T-helper 2 cell treated with Interferon-gamma antibody and Interleukin-4, amounts not matched to agents 100 ng/mL and 5 ng/mL, for 36 hours (primary cell): ENCODE results near the gene PBOV1. TPM values are rescaled to one million over a fixed set of nuclear protein-coding genes. Genes with fewer than 3 reads are reported as not detected.

Experiments used
- intact Hi-C: fragments of 100-400 bp; cut with micrococcal nuclease; formaldehyde crosslinking; loops from one replicate; pipeline ENCODE4 v1.15.1; 2023
- total RNA-seq: library from RNA; stranded (reverse); gene quantifications from 2 replicates; pipeline ENCODE4 v1.2.3, GENCODE V29; 2022

The PBOV1 gene
- not detected in 2 replicates for total RNA-seq

DNA sequence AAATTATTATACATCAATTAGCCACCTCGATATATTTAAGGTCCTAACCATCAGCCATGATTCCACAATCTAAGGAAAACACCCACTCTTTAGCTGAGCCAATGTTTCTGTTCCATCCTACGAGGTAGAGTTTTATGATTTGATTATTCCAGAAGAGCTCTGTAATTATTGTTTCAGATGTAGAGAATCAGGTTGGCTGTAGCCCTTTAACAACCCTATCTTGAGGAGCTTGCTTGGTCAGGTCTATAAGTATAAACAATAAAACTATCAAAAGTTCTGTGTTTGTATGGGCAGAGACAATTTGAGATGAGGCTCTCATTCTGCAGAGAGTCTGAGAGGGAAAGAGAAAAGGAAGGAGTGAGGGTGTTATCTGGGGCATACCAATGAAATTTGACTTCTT is at the start of gene PBOV1:
Gene PBOV1, minus strand, starts transcription at position 43 of the 400 bp plus-strand sequence. CDS start 96 bp downstream, outside the sequence.
- intact Hi-C loops = no loop called here

DNA sequence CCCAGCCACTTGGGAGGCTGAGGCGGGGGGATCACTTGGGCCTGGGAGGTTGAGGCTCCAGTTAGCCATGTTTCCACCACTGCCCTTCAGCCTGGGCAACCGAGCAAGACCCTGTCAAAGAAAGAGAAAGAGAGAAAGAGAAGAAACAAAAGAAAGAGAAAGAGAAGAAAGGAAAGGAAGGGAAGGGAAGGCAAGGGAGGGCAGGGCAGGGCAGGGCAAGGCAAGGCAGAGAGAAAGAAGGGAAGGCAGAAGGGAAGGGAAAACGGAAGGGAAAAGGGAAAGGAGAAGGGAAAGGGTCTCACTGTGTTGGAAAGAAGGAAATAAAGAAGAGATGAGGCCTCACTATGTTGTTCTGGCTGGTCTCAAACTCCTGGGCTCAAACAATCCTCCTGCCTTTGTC is 47.8 kb upstream of the PBOV1 start:
- intact Hi-C loops = no loop called here

DNA sequence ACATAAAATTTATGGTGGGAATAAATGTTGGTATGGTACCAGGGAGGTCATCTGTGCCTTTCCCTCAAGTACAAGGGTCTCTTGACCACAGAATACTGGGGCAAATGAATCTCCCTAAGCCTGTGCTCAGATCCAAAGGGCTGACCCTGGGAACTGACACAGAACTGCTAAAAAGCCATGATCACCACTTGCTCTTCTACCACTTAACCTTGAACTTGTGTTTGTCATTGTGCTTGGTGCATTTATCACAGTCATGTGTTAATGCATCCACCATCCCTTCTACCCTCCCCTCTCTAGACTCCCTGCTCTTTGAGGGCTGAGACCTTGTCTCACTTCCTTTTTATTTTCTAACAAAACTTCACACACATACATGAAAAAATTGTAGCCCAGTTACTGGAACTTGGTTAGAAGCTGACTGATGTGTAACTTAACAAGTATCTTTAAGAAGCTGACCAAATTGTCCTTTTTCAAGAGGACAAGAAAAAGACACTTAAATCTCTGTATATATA is 46.1 kb upstream of the PBOV1 start:
- intact Hi-C loops = no loop called here

DNA sequence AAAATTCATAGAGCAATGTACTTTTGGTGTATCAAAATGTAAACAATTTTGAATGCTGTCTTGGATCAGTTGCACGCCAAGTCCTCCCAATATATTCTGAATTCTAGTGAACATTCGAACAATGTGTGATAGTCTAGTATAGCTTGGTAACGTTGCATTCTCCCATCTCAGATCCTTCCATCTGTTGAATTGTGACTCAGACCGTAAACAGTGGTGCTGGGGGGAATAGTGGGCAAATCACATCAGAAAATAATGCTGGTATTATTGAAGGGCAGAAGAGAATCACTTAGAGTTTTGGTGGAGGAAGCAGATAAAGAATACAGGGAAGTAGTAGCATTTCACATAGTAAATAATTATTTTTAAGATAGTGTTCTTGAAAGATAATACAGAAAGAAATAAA is 45.7 kb upstream of the PBOV1 start:
- intact Hi-C loops = no loop called here

DNA sequence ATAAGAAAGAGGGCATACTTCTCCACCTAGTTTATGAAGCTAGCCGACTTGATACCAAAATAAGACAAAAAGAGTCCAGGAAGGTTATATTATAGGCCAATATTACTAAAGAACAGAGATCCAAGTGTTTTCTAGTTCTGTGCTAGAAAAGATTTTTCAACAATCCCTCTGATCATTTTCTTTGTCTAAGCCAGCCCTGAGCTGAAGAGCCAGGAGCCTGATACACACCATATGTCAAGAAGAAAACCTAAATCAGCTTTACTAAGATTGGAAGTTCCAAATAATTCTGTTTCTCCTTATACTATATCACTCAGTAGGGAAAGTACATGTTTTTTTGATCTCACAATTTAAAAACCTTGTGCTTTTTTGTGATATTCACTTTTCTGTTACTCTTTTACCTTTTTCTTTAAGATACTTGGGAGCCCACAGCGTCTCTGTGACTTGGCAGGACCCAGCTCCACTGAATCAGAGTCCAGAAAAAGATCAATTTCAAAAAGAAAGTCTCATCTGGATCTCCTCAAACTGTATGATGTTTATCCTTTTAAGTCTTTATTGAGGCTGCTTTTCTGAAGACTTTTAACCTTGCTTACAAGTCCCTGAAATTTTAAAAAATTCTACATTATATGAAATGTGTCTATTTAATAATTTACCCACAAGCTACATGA is 43.0 kb upstream of the PBOV1 start:
- intact Hi-C loops = no loop called here

DNA sequence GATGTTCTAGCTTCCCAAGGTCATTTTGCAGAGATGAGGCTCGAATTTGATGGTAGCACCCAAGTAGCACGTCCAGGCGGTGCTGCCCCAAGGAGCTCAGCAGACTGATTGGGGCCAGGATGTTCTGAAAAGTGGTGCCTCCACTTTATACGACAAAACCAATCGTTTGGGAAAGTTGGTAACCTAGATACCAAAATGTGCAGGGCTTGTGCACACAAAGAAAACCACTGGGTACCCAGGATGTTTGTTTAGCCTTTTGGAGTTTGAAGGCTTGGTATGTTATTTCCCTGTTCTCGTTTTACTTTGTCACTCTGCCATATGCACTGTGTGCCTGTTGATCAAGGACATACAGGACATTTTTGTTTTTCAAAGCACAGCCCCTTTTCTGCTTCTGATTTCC is 40.7 kb upstream of the PBOV1 start:
- intact Hi-C loops = no loop called here

DNA sequence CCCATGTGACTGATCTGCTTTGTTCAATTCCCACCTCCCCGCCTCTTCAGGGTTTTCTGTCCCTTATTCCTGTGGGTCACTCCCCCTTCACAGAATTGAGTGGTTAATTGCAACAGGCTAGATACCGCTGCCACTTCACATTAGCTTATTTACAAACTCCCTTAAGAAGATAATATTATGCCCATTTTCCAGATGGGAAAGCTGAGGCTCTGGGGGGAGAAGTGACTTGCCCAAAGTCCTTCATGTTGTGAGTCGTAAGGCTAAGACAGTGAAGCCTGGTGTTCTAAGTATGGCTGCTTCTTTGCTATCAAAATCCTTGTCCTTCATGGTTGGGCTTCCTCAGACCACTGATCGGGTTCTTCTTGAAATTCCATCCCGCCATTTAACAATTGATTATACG is 39.9 kb upstream of the PBOV1 start:
- intact Hi-C loops = no loop called here

DNA sequence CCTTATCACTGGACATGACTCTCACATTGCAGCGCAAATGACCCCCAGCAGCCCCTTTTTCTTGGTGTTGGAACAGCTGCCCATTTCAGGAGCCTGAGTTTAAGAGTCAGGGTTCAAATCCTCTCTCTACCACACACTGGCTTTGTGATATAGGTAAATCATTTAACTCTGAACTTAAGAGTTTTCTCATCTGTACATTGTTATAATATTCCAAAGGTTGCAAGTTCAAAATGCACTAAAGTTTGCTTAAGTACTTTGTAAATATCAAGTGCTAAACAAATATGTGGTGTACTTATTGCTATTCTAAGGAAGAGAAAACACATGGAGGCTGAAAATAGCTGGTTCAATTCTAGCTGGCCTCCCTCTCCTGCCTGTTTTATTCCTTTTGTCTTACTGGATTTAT is 39.3 kb upstream of the PBOV1 start:
- intact Hi-C loops = no loop called here

DNA sequence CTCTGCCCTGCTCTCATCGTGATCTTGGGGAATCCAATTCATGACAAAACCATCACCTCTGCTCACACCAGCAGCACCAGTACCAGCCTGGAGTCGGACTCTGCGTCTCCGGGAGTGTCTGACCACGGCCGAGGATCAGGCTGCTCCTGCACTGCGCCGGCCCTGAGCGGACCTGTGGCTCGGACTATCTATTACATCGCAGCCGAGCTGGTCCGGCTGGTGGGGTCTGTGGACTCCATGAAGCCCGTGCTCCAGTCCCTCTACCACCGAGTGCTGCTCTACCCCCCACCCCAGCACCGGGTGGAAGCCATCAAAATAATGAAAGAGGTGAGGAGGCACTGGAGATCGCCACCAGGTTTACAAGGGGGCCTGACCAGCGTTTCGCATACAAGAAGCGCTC is 37.2 kb upstream of the PBOV1 start:
- intact Hi-C loops = no loop called here

DNA sequence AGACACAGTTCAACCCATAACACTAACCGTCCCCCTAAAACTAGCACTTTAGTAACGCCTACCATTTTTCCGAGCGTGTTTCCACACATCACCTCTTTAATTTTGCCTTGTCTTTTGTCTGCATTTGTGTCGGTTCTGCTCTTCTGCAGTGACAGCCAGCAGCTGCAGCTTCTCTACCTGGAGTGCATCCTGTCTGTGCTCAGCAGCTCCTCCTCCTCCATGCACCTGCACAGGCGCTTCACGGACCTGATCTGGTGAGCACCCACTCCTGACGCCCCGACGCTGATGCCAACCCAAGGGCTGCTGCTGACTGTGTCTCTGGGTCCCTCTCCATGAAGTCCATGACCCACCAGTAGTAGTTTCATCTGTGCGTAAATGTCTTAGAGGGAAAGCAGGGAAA is 35.4 kb upstream of the PBOV1 start:
- intact Hi-C loops = no loop called here

DNA sequence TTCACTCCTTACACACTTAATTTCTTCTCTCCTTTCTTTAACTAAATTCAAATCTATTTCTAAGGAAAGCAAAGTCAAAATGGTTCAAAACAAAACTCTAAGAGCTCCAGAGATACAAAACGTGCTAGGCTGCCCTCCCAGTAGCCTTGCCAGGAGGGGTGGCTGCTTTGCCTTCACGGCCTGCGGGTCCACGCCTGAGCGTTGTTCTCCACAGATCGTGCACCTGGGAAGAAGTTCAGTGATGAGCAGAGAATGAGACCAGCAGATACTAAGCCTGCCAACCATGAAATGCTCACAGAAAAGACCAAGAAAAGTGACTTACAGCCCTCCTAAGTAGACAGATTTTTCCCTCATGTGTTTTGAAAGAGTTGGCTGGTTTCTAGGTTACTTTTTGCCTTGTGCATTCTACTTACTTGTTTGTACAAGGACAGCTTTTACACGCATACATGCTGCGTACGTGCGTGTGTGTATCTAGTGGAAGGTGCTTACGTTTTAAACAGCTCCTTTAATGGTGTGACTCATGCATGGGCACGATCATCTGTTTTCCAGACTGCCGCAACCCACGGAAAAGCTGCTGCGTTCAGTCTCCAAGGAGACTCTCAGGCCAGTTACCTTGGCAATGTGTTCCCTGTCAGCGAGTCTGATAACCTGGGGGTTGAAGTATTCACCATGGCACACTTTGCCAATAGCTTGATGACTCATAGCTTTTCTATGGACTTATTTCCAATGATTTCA is 32.4 kb upstream of the PBOV1 start:
- intact Hi-C loops = no loop called here

DNA sequence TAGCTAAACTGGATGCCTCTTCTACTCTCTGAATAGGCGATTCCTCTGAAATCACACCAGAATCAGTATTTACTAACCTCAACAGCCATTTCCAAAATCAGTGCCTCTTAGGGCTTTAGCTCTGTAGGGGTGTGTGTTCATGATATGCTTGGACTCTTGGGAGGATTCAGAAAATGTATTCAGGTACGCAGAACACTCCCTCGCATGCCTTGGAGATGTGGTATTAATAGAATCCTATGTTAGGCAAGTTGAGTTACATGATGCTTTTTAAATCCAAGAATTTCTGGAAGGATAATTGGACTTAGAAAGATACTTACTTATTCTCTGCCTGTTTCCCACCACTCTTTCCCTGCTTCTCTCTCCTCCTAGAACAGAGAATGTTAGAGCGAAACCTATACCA is 31.8 kb upstream of the PBOV1 start:
- intact Hi-C loops = no loop called here

DNA sequence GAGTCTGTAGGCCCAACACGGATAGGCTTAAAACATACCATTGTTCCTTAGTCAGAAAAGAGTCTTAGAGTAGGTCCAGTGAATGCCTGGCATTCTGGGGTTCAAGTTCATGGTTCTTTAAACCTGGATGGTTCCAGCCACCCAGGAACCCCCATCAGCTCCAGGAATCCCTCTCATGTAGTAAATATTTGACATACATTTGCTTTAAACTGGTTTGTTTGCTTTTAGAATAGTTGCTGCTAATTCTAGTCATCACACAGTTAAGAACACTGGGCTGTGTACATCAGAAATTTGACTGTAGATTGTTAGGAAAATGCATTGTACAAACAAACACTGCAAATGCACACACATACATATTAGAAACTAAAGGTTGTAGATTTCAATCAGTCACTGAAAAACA is 30.6 kb upstream of the PBOV1 start:
- intact Hi-C loops = no loop called here

DNA sequence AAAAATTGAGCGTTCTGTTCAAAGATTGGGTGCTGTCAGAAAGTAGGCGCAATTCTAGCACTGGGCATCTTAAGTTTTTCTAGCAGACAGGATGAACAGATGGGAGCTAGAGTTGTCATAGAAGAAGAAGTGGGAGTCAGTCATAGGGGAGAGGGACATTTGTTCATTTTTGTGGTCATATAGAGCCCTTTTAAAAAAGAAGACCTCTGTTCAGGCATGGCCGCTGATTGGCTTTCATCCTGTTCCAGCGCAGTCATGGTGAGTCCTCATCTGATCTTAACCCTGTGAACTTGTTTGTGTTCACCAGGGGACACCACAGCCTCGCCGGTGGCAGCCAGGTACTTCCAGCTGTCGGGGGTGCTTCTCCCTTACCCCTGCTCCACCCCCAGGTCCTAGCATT is 29.7 kb upstream of the PBOV1 start:
- intact Hi-C loops = no loop called here

DNA sequence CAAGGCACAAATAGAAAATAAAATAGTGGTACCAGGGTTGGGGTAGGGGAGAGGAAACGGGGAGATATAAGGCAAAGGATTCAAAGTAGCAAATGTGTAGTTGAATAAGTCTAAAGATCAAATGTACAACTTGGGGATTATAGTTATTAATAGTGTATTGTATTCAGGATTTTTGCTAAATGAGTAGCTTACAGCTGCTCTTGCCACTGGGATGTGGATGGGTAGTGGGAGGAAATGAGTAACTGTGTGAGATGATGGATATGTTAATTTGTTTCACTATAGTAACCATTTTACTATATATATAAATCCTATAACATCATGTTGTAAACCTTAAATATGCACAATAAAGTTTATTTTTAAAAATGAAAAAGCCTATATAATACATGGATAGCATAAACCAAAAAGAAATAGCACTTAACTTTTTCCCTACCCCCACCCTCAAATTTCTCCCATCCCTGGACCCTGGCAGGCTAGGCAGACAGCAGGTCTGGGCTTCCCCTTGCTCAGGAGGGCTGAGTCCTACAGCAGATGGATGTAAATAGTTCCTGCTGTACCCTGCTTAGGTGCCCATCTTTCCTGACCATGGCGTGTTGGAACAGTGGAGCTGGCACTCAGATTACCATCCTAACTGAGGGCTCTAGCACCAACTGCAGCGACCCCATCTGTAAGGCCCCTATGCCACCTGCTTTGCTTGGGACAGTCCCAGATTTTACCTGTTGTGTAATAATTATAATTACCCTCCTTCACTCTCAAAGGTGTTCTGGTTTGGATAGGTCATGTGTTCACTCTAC is 28.6 kb upstream of the PBOV1 start:
- intact Hi-C loops = no loop called here

DNA sequence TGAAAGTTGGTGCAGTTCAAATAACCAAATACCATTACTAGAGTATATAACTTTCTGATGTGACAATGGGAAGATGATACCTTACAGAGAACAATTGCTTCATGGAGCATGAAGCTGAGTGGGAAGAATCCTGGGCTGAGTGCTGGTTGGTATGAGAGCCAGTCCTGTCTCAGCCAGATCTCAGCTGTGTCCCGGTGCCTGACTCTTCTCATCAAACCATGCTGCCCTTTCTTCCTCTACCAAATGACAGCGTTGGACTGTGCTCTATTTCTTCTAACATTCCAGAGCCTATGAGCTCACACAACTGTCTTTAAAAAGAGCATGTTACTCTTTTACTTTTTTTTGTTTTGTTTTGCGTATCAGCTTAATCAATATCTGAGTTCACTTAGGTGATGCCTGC is 27.5 kb upstream of the PBOV1 start:
- intact Hi-C loops = no loop called here

DNA sequence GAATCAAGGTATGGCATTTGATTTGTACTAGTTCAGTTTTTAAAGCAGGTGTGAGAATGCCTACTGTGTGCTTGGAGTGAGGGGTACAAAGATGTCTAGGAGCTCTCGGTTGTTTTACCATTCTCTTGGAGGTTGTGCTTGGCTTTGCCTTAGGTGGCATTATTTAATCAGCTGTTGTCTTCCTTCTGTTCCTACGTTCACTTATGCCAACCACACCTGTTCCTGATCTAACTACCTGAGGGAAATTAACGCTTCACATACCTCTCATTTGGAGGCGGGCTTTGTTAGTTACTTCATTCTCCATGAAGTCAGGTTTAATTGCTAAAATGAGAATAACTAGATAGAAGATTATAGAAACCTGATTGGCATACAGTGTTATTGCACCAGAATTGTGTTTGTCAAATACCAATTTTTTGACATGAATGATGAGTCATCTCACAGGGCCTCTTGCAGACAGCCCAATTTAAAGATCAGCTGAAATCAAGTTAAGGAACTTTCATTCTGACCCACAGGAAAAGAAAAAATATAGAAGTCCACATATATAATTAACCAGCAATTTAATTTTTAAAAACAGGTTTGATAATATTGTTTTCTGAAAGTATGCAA is 24.8 kb upstream of the PBOV1 start:
- intact Hi-C loops = no loop called here

DNA sequence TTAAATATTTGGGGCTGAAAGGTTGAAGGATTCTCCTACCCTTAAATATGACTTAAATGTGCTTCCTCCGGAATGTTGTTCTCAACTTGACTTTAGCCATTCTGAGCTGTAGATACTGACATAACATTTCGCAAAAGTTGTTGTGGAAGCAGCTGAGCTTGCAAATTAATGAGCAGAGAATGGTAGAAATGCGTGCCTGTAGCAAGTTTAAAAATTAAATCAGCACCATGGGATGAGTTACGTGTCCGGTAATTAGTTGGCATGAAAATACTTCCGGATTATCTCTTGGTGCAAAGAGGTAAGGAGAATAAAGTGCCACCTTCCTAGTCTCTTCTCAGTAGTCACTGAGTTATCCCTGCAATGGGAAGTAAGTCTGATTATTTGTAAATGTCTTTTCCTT is 23.6 kb upstream of the PBOV1 start:
- intact Hi-C loops = no loop called here

DNA sequence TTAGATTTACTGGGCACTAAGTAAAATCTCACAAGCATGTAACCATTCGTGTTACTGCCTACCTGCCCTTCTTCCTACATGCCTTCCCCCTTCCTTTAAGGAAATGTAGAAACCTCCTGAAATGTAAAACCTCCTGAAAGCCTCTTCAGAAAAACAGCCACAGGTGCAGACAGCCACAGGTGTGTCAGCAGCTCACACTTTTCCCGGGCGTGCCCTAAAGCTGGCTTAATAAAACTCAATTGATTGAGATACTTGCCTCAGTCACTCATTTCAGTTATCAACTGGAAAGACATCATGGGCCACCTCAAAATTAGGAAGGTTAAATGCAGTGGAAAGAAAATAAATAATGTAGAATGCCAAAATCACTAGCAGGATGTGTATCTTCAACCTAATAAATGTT is 23.1 kb upstream of the PBOV1 start:
- intact Hi-C loops = no loop called here

DNA sequence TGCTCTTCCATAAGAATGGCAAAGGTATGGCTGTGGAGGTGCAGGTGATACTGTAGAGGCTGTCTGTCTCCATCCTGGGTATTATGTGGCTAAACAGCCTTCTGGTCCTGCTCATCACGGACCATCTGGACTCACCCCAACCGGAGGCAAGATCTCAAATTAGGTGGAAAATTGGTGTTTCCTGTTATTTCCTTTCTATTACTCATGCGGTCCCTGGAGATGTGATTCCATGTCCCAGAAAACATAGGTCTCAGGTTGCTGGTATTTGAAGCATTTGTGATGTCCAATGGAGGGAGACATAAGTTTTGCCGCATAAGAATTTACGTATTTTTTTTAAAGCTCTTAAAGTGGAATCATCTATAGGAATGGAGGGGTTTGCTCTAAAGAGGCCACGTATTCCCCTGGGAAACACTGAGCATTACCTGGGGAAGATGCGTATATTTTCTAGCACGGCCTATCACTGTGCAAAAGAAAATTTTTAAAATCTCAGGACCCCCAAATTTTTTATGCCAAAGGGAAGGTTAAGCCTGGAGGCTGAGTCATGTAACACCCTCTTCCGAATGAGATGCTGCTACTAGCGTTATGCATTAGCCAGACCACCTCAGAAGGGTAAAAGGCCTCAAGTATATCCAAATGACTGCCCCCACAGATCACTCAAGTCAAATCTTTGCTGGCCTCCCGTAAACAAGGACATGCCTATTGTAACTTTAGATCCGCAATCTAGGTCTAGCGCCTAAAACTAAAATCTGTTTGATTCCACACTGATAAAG is 22.4 kb upstream of the PBOV1 start:
- intact Hi-C loops = no loop called here

DNA sequence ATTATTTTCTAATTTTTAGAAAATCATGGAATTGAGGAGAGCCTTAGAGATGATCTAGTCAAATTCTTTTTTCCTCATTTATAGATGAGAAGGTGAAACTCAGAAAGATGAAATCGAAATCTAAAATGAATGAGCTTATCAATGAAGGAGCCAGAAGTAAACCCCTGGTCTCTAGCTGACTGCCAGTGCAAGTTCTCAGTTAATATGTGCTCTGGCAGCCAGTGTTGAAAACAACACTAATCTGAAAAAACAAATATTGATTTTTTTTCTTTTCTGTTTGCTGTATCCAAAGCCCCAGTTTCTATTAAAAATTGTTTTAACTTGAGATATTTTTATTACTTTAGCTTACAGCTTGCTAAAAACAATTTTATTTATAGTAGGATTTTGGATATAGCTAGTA is 21.5 kb upstream of the PBOV1 start:
- intact Hi-C loops = no loop called here
